Activated CD8-positive, alpha-beta memory T cell treated with anti-CD3 and anti-CD28 coated beads for 24 hours (primary cell): ENCODE data around the gene NUP214.

Experiments
- DNase-seq: peaks from one replicate; pipeline ENCODE4 v3.0.0-alpha.2; 2020

NUP214 gene

GRCh38 chr9:131279863-131280570 lies 154.6 kb downstream of the NUP214 start:
- DNase-seq: no peak

GRCh38 chr9:131280660-131281059 lies 155.3 kb downstream of the NUP214 start:
- no peak for DNase-seq

GRCh38 chr9:131281119-131281965 lies 156.0 kb downstream of the NUP214 start:
- DNase-seq: no peak

- no peak for DNase-seq
These were observed 156.8 kb downstream of the NUP214 start for GRCh38 chr9:131282175-131282574.

- no peak for DNase-seq
These were observed 157.5 kb downstream of the NUP214 start for GRCh38 chr9:131282688-131283422.
